Tibial artery (tissue), 4 donors: ENCODE results near the gene PLBD2.

Source experiments
- DNase-seq, 2 donors: peaks; one replicate each; pipeline ENCODE4 v3.0.0-alpha.2; 2019
- H3K27ac ChIP-seq, 2 donors: fragments of 200-600 bp; sonication (generic) in 1 of 2; 1 replicate in 1 of 2; 2 replicates in 1 of 2; pipeline ENCODE4 v1.5.1; 2018 to 2019; ENCODE audit warnings: mild to moderate bottlenecking in 1 of 2
- H3K27me3 ChIP-seq, 2 donors: fragments of 200-600 bp; sonication (generic) in 1 of 2; one replicate each; pipeline versions ENCODE4 v1.5.1 to v1.6.0; 2016 to 2019
- H3K36me3 ChIP-seq, 3 donors: fragments of 200-600 bp; sonication (generic) in 2 of 3; one replicate each; pipeline ENCODE4 v1.5.1; 2016 to 2019; ENCODE audit warnings: mild to moderate bottlenecking in 2 of 3
- H3K4me1 ChIP-seq, 4 donors: fragments of 200-600 bp; sonication (generic) in 2 of 4; 1 replicate in 3 of 4; 2 replicates in 1 of 4; pipeline ENCODE4 v1.5.1; 2016 to 2019
- H3K4me3 ChIP-seq, 2 donors: fragments of 200-600 bp; sonication (generic) in 1 of 2; 1 replicate in 1 of 2; 2 replicates in 1 of 2; pipeline ENCODE4 v1.5.1; 2018 to 2019; ENCODE audit warnings: mild to moderate bottlenecking in 2 of 2
- H3K9me3 ChIP-seq, 3 donors: fragments of 200-600 bp; sonication (generic) in 1 of 3; one replicate each; pipeline ENCODE4 v1.5.1; 2016 to 2019
- intact Hi-C: fragments of 100-400 bp; cut with DNase I; formaldehyde crosslinking; loops from one replicate; pipeline ENCODE4 v1.15.0; 2023; ENCODE audit warnings: low total_unique reads
- TF ChIP-seq, protein P1 (sequence below), 2 experiments: fragments of 200-600 bp in 1 of 2; fragments of 450-650 bp in 1 of 2; IDR thresholded peaks; one replicate each; pipeline ENCODE4 v1.5.1; 2017 to 2019; ENCODE audit warnings: antibody characterized with exemption in 2 of 2, mild to moderate bottlenecking in 1 of 2, moderate library complexity in 1 of 2

The PLBD2 gene

DNA sequence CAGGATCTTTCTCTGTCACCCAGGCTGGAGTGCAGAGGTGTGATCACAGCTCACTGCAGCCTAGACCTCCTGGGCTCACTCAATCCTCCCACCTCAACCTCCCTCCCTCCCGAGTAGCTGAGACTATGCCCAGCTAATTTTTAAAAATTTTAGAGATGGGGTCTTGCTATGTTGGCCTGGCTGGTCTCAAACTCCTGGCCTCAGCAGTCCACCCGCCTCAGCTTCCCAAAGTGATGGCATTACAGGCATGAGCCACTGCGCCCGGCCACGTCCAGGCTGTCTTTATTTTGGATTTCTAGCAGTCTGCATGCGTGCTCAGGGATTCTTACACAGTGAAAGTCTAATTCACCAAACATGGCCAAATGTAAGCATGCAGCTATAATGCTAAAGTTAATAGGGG, 41.3 kb upstream of the PLBD2 start:
- Histone ChIP-seq H3K4me1 (no peaks in the 10 kb centered on the region), H3K9me3 (no peaks in the 10 kb centered on the region), H3K36me3 (peaks cover 39 to 91% (median 62%) of the 10 kb centered on the region in 3 donors), H3K4me3 (no peak overlapping the region), H3K27me3 (no peaks in the 10 kb centered on the region), H3K27ac (no peak overlapping the region)
- TF ChIP-seq, protein P1, sequence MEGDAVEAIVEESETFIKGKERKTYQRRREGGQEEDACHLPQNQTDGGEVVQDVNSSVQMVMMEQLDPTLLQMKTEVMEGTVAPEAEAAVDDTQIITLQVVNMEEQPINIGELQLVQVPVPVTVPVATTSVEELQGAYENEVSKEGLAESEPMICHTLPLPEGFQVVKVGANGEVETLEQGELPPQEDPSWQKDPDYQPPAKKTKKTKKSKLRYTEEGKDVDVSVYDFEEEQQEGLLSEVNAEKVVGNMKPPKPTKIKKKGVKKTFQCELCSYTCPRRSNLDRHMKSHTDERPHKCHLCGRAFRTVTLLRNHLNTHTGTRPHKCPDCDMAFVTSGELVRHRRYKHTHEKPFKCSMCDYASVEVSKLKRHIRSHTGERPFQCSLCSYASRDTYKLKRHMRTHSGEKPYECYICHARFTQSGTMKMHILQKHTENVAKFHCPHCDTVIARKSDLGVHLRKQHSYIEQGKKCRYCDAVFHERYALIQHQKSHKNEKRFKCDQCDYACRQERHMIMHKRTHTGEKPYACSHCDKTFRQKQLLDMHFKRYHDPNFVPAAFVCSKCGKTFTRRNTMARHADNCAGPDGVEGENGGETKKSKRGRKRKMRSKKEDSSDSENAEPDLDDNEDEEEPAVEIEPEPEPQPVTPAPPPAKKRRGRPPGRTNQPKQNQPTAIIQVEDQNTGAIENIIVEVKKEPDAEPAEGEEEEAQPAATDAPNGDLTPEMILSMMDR (IDR thresholded peaks at IDR 0.05): no peak
- no peak for DNase-seq
- intact Hi-C loops: no loop called here

DNA sequence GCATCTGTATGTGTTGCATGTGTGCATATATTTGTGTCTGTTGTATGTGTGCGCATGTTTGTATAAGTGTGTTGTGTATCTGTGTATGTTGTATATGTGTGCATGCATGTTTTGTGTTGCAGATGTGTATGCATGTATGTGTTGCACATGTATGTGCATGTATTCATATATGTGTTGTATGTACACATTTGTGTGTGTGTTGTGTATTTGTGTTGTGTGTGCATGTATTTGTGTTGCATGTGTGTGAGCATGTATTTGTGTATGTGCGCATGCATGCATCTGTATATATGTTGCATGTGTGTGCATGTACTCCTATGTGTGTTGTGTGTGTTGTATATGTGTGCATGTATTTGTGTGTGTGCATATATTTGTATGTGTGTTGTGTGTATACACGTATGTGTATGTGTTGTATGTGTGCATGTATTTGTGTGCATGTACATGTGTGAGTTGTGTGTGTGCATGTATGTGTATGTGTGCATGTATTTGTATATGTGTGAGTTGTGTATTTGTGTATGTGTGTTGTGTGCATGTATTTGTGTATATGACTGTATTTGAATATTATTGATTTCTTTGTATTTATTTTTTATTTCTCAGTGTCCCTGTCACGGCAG, 40.2 kb upstream of the PLBD2 start:
- Histone ChIP-seq H3K27me3 (no peaks in the 10 kb centered on the region), H3K9me3 (no peaks in the 10 kb centered on the region), H3K4me1 (no peaks in the 10 kb centered on the region), H3K27ac (no peak overlapping the region), H3K4me3 (no peak overlapping the region), H3K36me3 (peaks cover 38 to 95% (median 59%) of the 10 kb centered on the region in 3 donors)
- TF ChIP-seq, protein P1 (IDR thresholded peaks at IDR 0.05): no peak
- intact Hi-C loops: no loop called here
- DNase-seq: no peak

DNA sequence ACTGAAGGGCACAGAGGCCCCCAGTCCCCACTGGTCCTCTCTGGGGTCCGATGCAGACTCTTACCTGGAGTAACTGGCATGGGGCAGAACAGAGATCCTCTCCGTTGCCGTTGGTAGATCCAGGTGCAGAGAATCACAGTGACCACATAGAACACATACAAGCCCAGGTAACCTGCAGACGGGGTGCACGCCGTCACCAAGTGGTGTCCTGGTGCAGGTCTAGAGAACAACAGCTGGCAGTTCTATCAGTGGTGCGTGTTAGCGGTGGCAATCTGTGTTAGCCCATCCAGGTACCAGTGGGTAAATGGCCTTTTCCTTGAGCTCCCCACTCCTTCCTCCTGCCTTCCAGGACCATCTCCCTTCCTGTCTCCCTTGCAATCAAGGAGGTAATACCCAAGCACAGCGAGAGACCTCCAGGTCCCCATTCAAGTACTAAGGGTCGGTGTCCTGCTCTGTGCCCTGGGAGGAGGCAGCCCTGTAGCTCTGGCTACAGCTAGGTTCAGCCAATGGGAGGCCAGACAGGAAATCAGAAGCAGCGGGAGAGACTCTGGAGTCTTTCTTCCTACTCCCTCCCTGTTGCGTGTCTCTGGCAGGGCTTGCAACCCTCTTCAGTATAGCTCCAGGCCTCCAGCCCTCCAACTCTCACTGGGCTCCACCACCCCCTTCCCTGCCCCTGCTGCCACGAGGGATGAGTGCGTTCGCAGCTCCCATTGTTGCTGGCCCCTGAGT, 39.3 kb upstream of the PLBD2 start:
- H3K36me3 ChIP-seq: peaks cover 37 to 89% (median 53%) of the 10 kb centered on the region in 3 donors
- no peaks in the 10 kb centered on the region for H3K4me1 ChIP-seq
- H3K27ac ChIP-seq: no peak overlapping the region
- no peak overlapping the region for H3K4me3 ChIP-seq
- DNase-seq: no peak
- TF ChIP-seq, protein P1 (IDR thresholded peaks at IDR 0.05): no peak
- intact Hi-C loops: no loop called here
- no peaks in the 10 kb centered on the region for H3K27me3 ChIP-seq
- H3K9me3 ChIP-seq: no peaks in the 10 kb centered on the region

DNA sequence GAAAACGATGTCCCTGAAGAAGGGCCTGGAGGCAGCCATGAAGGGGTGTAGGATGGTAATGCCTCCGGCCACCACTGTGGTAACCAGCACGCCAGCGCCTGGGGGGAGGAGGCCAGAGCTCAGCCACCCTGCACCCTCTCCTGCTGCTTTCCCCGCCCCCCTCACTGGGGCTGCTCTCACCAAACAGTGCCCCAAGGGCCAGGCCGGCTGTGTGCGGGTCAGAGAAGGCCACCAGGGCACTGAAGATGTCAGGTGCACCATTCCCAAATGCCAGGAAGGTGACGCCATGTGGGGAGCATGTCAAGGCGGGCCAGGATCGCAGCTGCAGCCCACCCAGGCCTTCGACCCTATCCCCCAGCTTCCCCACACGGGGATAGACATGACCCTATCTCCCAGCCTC, 38.0 kb upstream of the PLBD2 start:
- no peaks in the 10 kb centered on the region for H3K4me1 ChIP-seq
- no peak overlapping the region for H3K4me3 ChIP-seq
- DNase-seq: no peak
- no peaks in the 10 kb centered on the region for H3K9me3 ChIP-seq
- TF ChIP-seq, protein P1 (IDR thresholded peaks at IDR 0.05): no peak
- H3K27ac ChIP-seq: no peak overlapping the region
- no peaks in the 10 kb centered on the region for H3K27me3 ChIP-seq
- H3K36me3 ChIP-seq: peaks cover 25 to 76% (median 53%) of the 10 kb centered on the region in 3 donors
- intact Hi-C loops: no loop called here

DNA sequence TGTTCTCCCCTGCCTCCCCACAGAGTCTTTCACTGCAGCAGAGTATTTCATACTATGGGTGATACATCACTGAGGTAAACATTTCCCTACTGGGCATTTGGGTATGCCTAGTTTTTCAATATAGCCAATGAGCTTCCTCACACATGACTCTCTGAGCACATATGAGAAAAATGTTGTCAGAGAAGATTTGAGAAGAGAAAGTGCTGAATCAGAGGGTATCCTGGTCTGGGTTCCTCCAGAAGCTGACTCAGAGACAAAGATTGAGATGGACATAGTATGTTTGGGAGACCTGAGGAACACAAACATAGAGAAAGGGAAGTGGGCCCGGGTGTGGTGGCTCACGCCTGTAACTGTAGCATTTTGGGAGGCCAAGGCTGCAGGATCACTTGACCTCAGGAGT, 36.0 kb upstream of the PLBD2 start:
- H3K9me3 ChIP-seq: no peaks in the 10 kb centered on the region
- intact Hi-C loops: no loop called here
- no peak overlapping the region for H3K27ac ChIP-seq
- H3K4me3 ChIP-seq: no peak overlapping the region
- H3K36me3 ChIP-seq: peaks cover 25 to 64% (median 40%) of the 10 kb centered on the region in 3 donors
- TF ChIP-seq, protein P1 (IDR thresholded peaks at IDR 0.05): no peak
- peaks cover 0 to 18% (median 10%) of the 10 kb centered on the region in 4 donors for H3K4me1 ChIP-seq
- no peak for DNase-seq
- no peaks in the 10 kb centered on the region for H3K27me3 ChIP-seq
